ENCODE data around the gene TRIO. TPM values are rescaled to one million over a fixed set of nuclear protein-coding genes. Genes with fewer than 3 reads are reported as not detected.
A peak's percentile ranks its signal among the peaks of the same experiment; 100 is the strongest.

Gene TRIO
- total RNA-seq, 6 experiments from 2014 or later, result 167 to 219 (median 190) TPM

DNA sequence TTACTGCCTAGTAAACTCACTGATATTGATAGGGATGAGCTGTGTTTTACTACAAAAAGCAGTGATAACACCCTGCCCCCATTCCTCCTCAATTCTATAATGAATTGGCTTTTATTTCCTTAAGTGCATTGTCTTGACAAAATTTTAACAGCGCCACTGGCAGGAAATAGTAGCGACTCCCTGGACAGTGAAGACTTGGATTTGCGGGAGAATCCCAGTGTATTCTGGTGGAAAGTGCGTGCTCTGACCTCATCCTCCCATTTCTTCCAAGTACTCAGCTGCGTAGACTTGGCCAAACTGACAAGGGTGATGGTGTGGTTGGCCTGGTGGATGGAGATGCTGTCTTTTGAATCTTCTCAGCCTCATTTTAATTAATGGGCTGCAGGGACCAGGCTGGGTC is 5.3 kb downstream of the TRIO start:
- Mint-ChIP-seq H3K4me3 (peak overlapping the region; percentile 92), H3K4me1 (ENCODE audit: low read depth) (no peaks in the 10 kb centered on the region; the same call in 1 of the 2 replicates), H3K9me3 (no peaks in the 10 kb centered on the region), H3K36me3 (ENCODE audit: low read depth) (peaks cover 53% of the 10 kb centered on the region), H3K27ac (peak overlapping the region; percentile 58), H3K27me3 (ENCODE audit: insufficient read depth) (peaks cover 8% of the 10 kb centered on the region)
- DNase-seq, result no peak
- TF ChIP-seq CTCF (IDR thresholded peaks at IDR 0.05), result no peak

DNA sequence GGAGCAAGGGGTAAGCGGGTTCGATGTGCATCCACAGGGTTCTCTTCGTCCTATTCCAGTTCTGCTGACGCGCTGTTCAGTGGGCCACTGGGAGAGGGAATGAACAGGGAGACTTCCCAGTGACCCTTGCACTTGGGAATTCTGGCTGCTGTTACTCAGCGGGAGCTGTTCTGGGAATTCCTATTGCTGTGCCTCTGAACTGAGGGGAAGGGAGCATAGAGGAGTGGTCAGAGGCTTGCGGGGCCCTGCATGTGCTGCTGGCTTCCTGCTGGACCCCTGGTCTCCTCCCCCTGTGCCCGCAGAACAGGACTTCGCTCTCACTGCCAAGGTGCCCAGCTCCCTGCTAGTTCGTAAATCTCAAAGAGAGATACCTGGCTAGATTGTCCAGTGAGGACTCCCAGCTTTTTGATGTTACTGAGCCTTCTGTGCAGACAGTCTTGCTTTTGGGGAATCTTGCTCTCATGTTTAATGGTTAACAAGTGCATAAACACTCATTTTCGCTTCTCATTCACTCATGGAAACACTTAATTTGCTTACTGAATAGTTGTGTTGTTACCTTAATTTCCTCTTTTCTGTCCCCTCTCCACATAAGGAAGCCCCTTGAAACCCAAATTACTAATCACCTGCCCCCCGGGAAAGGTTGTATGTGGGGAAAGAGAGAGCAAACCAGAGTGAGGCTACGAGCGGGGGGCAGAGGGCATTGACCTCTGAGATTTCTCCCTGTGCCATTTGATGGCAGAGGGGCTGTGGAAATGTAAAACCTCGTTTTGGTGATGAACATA is 5.9 kb downstream of the TRIO start:
- DNase-seq, result no peak
- TF ChIP-seq CTCF (IDR thresholded peaks at IDR 0.05), result no peak

DNA sequence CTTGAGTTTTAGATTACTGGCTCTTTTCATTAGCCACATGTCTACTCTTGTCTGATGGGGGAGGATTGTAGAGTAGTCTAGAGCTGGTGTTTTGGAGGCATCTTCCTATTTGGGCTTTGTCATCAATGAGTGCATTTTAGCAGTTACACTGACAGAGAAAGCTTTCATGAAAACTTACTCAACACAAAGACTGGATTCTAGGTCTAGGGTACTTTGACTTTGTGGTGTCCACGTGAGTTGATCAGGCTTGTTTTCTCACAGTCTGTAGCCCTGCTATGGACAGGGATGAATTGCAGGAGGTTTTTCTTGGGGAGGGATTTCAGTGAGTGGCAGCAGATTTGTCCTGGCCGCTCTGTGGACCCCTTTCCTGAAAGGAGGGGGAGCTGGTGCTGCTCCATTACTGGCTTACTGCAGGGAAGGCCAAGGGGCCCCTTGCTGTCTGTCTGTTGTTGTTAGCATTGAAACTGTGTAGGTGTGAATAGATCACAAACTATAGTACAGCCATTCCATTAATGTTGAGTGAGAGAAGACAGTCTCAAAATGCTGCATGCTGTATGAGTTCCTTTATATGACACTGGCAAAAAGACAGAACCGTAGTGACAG is 6.6 kb downstream of the TRIO start:
- peaks cover 6% of the 10 kb centered on the region for H3K27me3 Mint-ChIP-seq (ENCODE audit: insufficient read depth)
- TF ChIP-seq CTCF (IDR thresholded peaks at IDR 0.05), result no peak
- peak overlapping the region; percentile 92 for H3K4me3 Mint-ChIP-seq
- H3K36me3 Mint-ChIP-seq (ENCODE audit: low read depth), result peaks cover 50% of the 10 kb centered on the region
- H3K27ac Mint-ChIP-seq, result peak overlapping the region; percentile 58
- no peak for DNase-seq
- H3K9me3 Mint-ChIP-seq, result no peaks in the 10 kb centered on the region
- H3K4me1 Mint-ChIP-seq (ENCODE audit: low read depth), result no peaks in the 10 kb centered on the region; the same call in 1 of the 2 replicates

More for the DNA sequence above, 5.9 kb downstream of the TRIO start:
- Mint-ChIP-seq H3K27ac (peak overlapping the region; percentile 58), H3K36me3 (ENCODE audit: low read depth) (peaks cover 53% of the 10 kb centered on the region), H3K9me3 (no peaks in the 10 kb centered on the region), H3K4me1 (ENCODE audit: low read depth) (no peaks in the 10 kb centered on the region; the same call in 1 of the 2 replicates), H3K4me3 (peak overlapping the region; percentile 92), H3K27me3 (ENCODE audit: insufficient read depth) (peaks cover 8% of the 10 kb centered on the region)

- no peak for TF ChIP-seq CTCF (IDR thresholded peaks at IDR 0.05)
- DNase-seq, result no peak
- peaks cover 35% of the 10 kb centered on the region for H3K36me3 Mint-ChIP-seq (ENCODE audit: low read depth)
- no peaks in the 10 kb centered on the region; the same call in 1 of the 2 replicates for H3K4me1 Mint-ChIP-seq (ENCODE audit: low read depth)
- no peak overlapping the region for H3K4me3 Mint-ChIP-seq
- no peaks in the 10 kb centered on the region; the same call in 1 of the 2 replicates for H3K27me3 Mint-ChIP-seq (ENCODE audit: insufficient read depth)
- H3K27ac Mint-ChIP-seq, result no peak overlapping the region
- no peaks in the 10 kb centered on the region for H3K9me3 Mint-ChIP-seq
Observed at GRCh38 chr5:14151416-14151815, 8.3 kb downstream of the TRIO start.

DNA sequence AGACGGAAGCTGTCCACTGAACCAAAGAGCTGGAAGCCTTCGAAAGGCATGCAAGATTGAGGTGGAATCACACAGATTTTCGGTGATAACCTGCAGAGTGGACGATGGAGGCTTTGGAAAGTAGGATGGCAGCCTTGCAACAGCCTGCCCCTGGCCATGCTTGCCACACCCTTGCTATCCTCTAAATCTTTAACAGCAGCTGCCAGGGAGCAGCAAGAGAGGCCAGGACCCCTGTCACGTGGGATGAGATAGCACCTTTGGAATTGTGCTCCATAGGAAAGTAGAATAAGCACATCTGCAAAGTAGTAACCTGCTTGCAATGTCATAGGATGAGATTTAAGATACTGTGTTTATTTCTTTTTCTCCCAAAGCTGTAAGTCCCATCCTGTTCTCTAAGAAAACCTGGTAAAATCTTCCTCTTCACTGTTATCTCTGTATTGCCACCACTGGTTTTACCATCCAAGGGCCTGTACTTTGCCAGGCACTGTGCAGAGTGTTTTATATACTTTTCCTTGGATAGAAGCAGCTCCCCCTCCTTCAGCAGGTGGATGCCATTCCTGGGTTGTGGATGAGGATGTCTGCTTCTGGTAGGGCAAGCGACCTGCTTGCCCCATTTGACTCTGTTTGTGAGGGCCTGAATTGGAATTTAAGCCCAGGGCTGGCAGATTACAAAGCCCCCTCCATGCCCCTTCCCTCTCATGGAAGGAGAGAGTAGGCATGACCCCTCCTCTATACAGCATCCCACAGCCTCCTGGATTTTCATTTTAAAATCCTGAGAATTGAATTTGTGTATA is 10.1 kb downstream of the TRIO start:
- H3K9me3 Mint-ChIP-seq, result no peaks in the 10 kb centered on the region
- H3K36me3 Mint-ChIP-seq (ENCODE audit: low read depth), result peaks cover 23% of the 10 kb centered on the region
- no peak for TF ChIP-seq CTCF (IDR thresholded peaks at IDR 0.05)
- DNase-seq, result no peak
- no peak overlapping the region for H3K4me3 Mint-ChIP-seq
- H3K27me3 Mint-ChIP-seq (ENCODE audit: insufficient read depth), result no peaks in the 10 kb centered on the region; the same call in 1 of the 2 replicates
- no peak overlapping the region for H3K27ac Mint-ChIP-seq
- H3K4me1 Mint-ChIP-seq (ENCODE audit: low read depth), result no peaks in the 10 kb centered on the region; the same call in 1 of the 2 replicates

Measured in HFFc6 (cell line).